Muscle layer of duodenum (tissue), 2 donors: ENCODE measurements around the gene GPRC5D.

ENCODE experiments used
- H3K27ac ChIP-seq: one replicate; pipeline ENCODE4 v1.7.0; 2013; ENCODE audit warnings: mild to moderate bottlenecking, low read length
- H3K27me3 ChIP-seq: one replicate; pipeline ENCODE4 v1.7.0; 2013; ENCODE audit warnings: low read depth, mild to moderate bottlenecking, control low read depth, low read length
- H3K36me3 ChIP-seq, 2 donors: one replicate each; pipeline ENCODE4 v1.7.0; 2013; ENCODE audit warnings: low read length in 2 of 2, control low read depth in 1 of 2, mild to moderate bottlenecking in 1 of 2; ENCODE audit not compliant: insufficient read depth in 2 of 2, control insufficient read depth in 1 of 2
- H3K4me1 ChIP-seq, 2 donors: one replicate each; pipeline ENCODE4 v1.7.0; 2013; ENCODE audit warnings: low read length in 2 of 2, mild to moderate bottlenecking in 2 of 2, control low read depth in 1 of 2, moderate library complexity in 1 of 2; ENCODE audit not compliant: insufficient read depth in 2 of 2, control insufficient read depth in 1 of 2
- H3K4me3 ChIP-seq, 2 donors: one replicate each; pipeline ENCODE4 v1.7.0; 2013; ENCODE audit warnings: low read length in 2 of 2, low read depth in 1 of 2, mild to moderate bottlenecking in 1 of 2
- H3K9me3 ChIP-seq, 2 donors: one replicate each; pipeline ENCODE4 v1.7.0; 2013; ENCODE audit warnings: low read length in 2 of 2, control low read depth in 1 of 2, mild to moderate bottlenecking in 1 of 2; ENCODE audit not compliant: control insufficient read depth in 1 of 2
- donor health status: healthy.

GPRC5D gene

DNA sequence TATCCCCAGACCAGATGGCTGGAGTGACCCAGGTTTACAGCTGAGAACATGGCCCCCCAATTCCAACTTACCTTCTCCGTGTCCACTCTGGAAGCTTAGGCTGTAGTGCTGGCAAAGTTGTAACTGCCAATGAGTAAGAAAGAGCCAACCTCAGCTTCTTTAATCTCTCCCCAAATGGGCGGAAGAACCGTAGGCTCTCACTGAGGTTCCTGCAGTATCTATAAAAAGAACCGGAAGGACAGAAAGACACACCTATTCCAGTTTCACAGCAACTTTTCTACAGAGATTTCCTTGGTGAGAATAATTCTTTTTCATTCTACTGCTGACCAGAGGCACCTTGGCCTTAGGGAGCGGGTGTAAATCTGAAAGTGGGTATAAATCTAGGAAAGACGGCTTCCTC is at the start of gene GPRC5D:
Gene GPRC5D (minus strand): TSS at position 135 of the 400 bp plus-strand sequence. CDS start 1,786 bp downstream, outside the sequence.
- no peaks in the 10 kb centered on the region for H3K36me3 ChIP-seq
- H3K4me1 ChIP-seq = no peaks in the 10 kb centered on the region
- no peaks in the 10 kb centered on the region for H3K9me3 ChIP-seq
- no peak within 1 kb of the TSS for H3K27ac ChIP-seq
- H3K27me3 ChIP-seq = no peaks in the 10 kb centered on the region
- no peak within 1 kb of the TSS for H3K4me3 ChIP-seq

DNA sequence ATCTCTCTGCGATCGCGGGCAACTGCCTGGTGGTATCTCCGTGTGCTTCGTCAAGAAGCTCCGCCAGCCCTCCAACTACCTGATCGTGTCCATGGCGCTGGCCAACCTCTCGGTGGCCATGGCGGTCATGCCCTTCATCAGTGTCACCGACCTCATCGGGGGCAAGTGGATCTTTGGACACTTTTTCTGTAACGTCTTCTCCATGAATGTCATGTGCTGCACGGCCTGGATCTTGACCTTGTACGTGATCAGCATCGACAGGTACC is 49.7 kb upstream of the GPRC5D start:
- peak overlapping the region; percentile 77 to 87 for H3K4me3 ChIP-seq
- H3K36me3 ChIP-seq = no peaks in the 10 kb centered on the region
- no peaks in the 10 kb centered on the region for H3K9me3 ChIP-seq
- H3K27me3 ChIP-seq = no peaks in the 10 kb centered on the region
- peaks cover 0 to 24% of the 10 kb centered on the region in 2 donors for H3K4me1 ChIP-seq
- no peak overlapping the region for H3K27ac ChIP-seq

DNA sequence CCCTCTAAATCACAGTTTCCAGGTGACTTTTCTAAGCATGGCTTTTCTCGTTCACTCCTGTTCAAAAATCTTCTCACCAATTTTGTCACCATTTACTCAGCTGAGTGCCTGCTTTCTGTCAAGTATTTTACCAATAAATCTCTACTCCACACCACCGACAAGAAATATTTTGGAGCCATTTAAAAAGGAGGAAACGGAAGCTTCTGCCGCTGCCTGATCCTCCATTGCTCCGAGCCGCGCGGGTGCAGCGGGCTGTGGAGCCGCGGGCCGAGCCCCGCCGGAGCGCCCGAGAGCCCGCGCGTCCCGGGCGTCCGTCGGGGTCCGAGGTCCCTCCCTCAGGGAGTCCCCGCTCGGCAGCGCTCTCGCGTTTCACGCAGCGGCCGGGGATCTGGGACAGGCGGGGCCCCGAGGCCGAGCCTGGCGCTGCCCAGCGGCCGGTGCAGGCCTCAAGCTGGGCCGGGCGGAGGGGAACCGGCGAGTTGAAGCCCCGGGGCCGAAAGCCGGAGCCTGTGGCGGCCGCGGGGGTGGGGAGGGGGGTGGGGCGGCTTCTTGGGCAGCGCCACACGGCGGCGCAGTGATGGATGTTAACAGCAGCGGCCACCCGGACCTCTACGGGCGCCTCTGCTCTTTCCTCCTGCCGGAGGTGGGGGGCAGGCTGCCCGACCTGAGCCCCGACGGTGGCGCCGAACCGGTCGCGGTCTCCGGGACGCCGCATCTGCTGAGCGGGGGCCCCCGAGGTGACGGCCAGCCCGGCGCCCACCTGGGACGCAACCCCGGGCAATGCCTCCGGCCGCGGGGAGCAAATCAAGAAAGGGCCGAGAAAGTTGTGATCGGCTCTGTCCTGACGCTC is 49.2 kb upstream of the GPRC5D start:
- Histone ChIP-seq H3K4me1 (peaks cover 0 to 24% of the 10 kb centered on the region in 2 donors), H3K27ac (peak overlapping the region; percentile 82), H3K9me3 (no peaks in the 10 kb centered on the region), H3K36me3 (no peaks in the 10 kb centered on the region), H3K27me3 (no peaks in the 10 kb centered on the region), H3K4me3 (peak overlapping the region; percentile 77 to 87)

GRCh38 chr12:13000616-13000924 is 48.6 kb upstream of the GPRC5D start:
- Histone ChIP-seq H3K27me3 (no peaks in the 10 kb centered on the region), H3K4me3 (peak overlapping the region; percentile 77 to 87), H3K36me3 (no peaks in the 10 kb centered on the region), H3K4me1 (peaks cover 0 to 24% of the 10 kb centered on the region in 2 donors), H3K9me3 (no peaks in the 10 kb centered on the region), H3K27ac (peak overlapping the region; percentile 82)

DNA sequence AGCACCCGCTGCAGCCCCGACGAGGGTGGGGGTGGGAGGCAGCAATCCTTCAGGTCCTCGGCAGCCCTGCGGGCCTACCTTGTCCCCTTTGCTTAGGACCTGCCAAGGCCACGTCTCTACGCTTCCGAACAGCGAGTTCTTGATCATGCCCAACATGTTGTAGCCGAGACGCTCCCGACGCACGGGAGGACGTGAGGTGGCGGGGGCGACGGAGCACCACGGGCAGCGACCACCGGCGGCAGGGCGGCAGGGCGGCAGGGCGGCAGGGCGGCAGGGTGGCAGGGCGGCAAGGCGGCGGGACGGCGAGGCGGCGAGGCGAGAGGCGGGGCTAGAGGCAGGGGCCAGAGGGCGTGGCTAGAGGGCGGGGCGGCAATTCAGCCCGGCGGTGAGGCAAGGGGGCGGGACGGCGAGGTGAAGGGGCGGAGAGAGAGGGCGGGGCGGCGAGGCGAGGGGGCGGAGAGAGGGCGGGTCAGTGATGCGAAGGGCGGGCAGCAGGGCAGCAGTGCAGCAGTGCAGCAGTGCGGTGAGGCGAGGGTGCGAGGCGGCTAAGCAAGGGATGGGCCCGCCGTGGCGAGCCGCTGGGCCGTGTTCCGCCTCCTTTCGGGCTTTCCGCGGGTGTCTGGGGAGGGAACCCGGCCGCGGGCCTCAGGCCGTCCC is 48.1 kb upstream of the GPRC5D start, which contains the start of gene HEBP1:
Gene HEBP1 (minus strand): TSS at position 307 of the 657 bp plus-strand sequence. CDS start 151 bp downstream, at position 156.
- Histone ChIP-seq H3K27ac (peak within 1 kb of the TSS; percentile 83), H3K9me3 (no peaks in the 10 kb centered on the region), H3K4me3 (peak within 1 kb of the TSS; percentile 87 to 88), H3K36me3 (no peaks in the 10 kb centered on the region), H3K4me1 (peaks cover 0 to 24% of the 10 kb centered on the region in 2 donors), H3K27me3 (no peaks in the 10 kb centered on the region)

GRCh38 chr12:12999271-12999958 is 47.4 kb upstream of the GPRC5D start:
- Histone ChIP-seq H3K4me1 (peaks cover 0 to 24% of the 10 kb centered on the region in 2 donors), H3K27me3 (no peaks in the 10 kb centered on the region)

DNA sequence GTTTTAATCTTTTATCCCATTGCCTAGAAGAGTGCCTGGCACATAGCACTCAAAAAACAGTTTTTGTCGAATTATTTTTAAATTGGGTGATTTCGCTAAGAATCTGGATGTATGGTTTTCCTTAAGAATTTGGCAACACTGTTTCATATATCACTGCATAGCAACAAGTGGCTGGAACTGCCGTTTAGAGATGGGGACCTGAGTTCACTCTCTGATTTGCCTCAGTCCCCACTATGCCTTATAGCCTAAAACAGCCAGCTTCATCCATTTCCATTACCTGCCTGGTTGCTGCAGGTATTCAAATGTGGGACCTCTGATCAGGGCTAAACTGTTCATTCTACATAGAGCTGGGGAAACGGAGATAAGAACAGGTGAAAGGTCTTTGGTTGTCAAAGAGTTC is 46.3 kb upstream of the GPRC5D start:
- H3K9me3 ChIP-seq = no peaks in the 10 kb centered on the region
- no peak overlapping the region for H3K27ac ChIP-seq
- no peaks in the 10 kb centered on the region for H3K27me3 ChIP-seq
- H3K4me3 ChIP-seq = peak overlapping the region in 1 of 2 donors; percentile 88
- H3K4me1 ChIP-seq = peaks cover 0 to 27% of the 10 kb centered on the region in 2 donors
- H3K36me3 ChIP-seq = no peaks in the 10 kb centered on the region

More at GRCh38 chr12:12999271-12999958, 47.4 kb upstream of the GPRC5D start:
- H3K9me3 ChIP-seq = no peaks in the 10 kb centered on the region
- no peaks in the 10 kb centered on the region for H3K36me3 ChIP-seq
- peak overlapping the region; percentile 87 to 88 for H3K4me3 ChIP-seq
- H3K27ac ChIP-seq = peak overlapping the region; percentile 83

DNA sequence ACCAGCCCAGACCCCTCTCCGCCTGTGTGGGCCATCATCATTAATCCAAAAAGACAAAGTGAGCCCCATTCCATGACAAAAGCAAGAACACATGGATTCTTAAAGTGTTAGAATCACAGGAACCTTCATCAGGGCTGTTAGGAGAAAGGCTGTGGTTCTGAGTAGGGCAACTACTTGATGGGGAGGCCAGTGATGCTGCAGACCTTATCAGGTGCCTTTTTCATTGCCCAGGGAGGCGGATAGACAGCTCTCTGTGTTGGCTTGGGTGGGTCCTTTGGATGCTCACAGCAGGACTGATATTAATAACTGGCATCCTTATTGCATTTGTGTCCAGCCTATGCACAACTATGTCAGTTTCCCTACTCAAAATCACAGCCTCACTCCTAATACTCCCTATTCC is 45.8 kb upstream of the GPRC5D start:
- H3K36me3 ChIP-seq = no peaks in the 10 kb centered on the region
- H3K27me3 ChIP-seq = no peaks in the 10 kb centered on the region
- peak overlapping the region in 1 of 2 donors; percentile 5 for H3K4me3 ChIP-seq
- no peaks in the 10 kb centered on the region for H3K9me3 ChIP-seq
- H3K27ac ChIP-seq = no peak overlapping the region
- H3K4me1 ChIP-seq = peaks cover 0 to 28% of the 10 kb centered on the region in 2 donors

DNA sequence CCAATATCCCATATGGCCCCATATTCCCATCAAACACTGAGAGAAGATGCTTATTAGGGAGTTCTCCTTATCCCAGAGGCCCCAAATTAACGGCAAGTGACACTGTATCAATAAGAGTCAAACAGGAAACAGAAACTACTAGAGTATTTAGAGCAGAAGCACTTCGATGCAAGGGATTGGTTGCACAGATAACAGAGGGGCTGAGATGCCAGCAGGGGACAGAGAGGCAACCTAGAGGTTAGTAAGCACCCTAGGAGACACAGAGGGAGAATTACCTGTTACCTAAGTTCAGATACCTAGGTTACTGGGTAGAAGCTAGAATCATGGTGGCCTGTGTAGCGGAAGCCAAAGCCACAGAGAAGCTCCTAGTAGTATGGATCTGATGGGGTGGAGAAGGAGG is 45.2 kb upstream of the GPRC5D start:
- no peaks in the 10 kb centered on the region for H3K9me3 ChIP-seq
- no peaks in the 10 kb centered on the region for H3K27me3 ChIP-seq
- H3K4me1 ChIP-seq = peaks cover 0 to 28% of the 10 kb centered on the region in 2 donors
- H3K27ac ChIP-seq = no peak overlapping the region
- H3K4me3 ChIP-seq = peak overlapping the region in 1 of 2 donors; percentile 5
- H3K36me3 ChIP-seq = no peaks in the 10 kb centered on the region

DNA sequence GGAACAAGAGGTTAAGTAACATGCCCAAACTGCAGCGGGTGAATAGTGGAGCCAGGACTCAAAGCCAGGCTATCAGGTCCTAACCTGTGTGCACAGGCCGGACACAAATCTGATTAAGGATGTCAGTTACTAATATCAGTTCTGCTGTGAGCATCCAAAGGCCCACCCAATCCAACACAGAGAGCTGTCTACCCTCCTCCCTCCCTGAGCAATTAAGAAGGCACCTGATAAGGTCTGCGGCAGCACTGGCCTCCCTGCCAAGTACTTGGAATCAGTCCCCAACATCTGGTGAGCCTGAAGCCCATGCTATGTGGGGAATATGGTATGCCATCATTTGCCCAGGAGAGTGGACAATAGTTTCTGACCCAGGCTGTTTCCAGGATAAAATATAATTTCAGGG is 44.2 kb upstream of the GPRC5D start:
- Histone ChIP-seq H3K9me3 (no peaks in the 10 kb centered on the region), H3K4me3 (no peak overlapping the region), H3K27ac (no peak overlapping the region), H3K27me3 (no peaks in the 10 kb centered on the region), H3K4me1 (peaks cover 0 to 28% of the 10 kb centered on the region in 2 donors), H3K36me3 (no peaks in the 10 kb centered on the region)

DNA sequence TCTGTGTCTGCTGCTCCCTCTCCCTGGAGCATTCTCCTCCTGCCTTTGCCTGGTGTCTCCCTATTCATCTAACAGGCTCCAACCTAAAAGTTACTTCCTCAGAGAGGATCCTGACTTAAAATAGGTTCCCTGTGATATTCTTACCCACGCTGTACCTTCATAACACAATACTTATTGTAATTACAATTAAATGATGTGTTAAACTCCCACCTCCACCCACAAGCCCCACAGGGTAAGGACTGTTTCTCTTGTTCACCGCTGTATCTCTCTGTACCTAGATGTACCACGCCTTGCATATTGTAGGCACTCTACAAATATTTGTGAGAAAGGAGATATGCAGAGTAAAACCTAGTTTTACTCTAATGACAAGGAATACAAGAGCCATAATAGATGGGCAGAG is 43.1 kb upstream of the GPRC5D start:
- Histone ChIP-seq H3K27ac (no peak overlapping the region), H3K27me3 (no peaks in the 10 kb centered on the region), H3K9me3 (no peaks in the 10 kb centered on the region), H3K4me1 (peaks cover 0 to 28% of the 10 kb centered on the region in 2 donors), H3K4me3 (no peak overlapping the region), H3K36me3 (no peaks in the 10 kb centered on the region)
